T-helper 17 cell (primary cell): ENCODE measurements around the gene TUBGCP3. TPM values are rescaled to one million over a fixed set of nuclear protein-coding genes. Genes with fewer than 3 reads are reported as not detected.
A peak's percentile ranks its signal among the peaks of the same experiment; 100 is the strongest.

Experiments
- ATAC-seq: fragments of 150-1000 bp; cut with Tn5 transposase; 2 replicates; pipeline ENCODE4 v1.10.0; 2021; ENCODE audit warnings: mild to moderate bottlenecking, moderate library complexity
- DNase-seq, 3 donors: peaks; one replicate each; pipeline versions ENCODE4 v3.0.0 to v3.0.0-alpha.2; 2020 to 2021
- H3K9me3 ChIP-seq: one replicate; pipeline ENCODE4 v1.7.0; 2013; ENCODE audit warnings: low read length, mild to moderate bottlenecking; ENCODE audit not compliant: control insufficient read depth, poor library complexity, severe bottlenecking
- H3K27ac Mint-ChIP-seq: one replicate; pipeline ENCODE4 v1.8.0; 2022; ENCODE audit warnings: mild to moderate bottlenecking, moderate library complexity, mixed read lengths
- H3K27me3 Mint-ChIP-seq: one replicate; pipeline ENCODE4 v1.8.0; 2022; ENCODE audit warnings: mixed read lengths
- H3K36me3 Mint-ChIP-seq: one replicate; pipeline ENCODE4 v1.8.0; 2022; ENCODE audit warnings: low read depth, mixed read lengths
- H3K4me1 Mint-ChIP-seq: one replicate; pipeline ENCODE4 v1.8.0; 2022; ENCODE audit warnings: mild to moderate bottlenecking, mixed read lengths
- H3K4me3 Mint-ChIP-seq: one replicate; pipeline ENCODE4 v1.8.0; 2022; ENCODE audit warnings: mild to moderate bottlenecking, moderate library complexity, mixed read lengths
- total RNA-seq, 4 donors: library from RNA in 2 of 4; stranded (reverse) in 2 of 4; gene quantifications; one replicate each; pipeline ENCODE4 v1.2.3 and lab custom pipeline; 2022 to 2026

Gene TUBGCP3
- total RNA-seq, 2 donors from 2014 or later: 34.5 to 35.3 TPM

DNA sequence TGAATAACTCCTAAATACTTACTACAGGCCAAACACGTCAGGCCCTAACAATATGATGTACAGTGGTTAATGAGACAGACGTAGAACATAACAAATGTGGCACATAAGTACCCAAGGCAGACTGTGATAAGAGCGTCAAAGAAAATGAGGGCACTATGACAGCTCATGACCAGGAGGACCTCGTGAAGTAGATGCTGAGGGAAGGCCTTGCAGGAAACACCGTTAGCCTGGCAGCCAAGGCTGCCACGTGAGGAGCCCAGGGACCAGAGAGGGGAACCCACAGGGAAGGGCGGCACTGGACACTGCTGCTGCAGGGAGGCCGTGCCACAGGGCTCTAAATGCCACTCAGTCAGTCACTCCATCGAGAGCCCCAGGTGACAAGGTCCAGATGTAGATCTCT is 5.7 kb downstream of the TUBGCP3 start:
- peaks cover 3% of the 10 kb centered on the region for H3K36me3 Mint-ChIP-seq
- no peaks in the 10 kb centered on the region for H3K27me3 Mint-ChIP-seq
- ATAC-seq (no peak), DNase-seq (no peak)
- H3K4me3 Mint-ChIP-seq: no peak overlapping the region
- no peaks in the 10 kb centered on the region for H3K9me3 ChIP-seq
- peak overlapping the region; percentile 83 for H3K27ac Mint-ChIP-seq
- peaks cover 46% of the 10 kb centered on the region for H3K4me1 Mint-ChIP-seq

DNA sequence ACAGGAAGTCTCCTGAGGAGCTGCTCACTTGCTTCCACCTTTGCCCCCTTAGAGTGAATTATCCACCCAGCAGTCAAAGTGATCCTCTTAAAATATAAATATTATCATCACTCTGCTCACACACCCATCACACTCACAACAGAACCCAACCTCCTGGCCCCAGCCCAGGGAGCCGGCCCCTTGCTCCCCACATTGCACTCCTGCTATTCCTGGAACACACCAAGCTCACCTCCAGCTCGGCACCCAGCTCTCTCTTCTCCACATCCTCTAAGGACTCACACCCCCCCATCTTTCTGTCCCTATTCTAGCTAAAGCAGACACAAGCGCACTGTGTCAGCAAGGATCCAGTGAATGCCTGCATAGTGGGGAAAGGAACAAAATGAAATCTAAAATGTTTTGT is 7.0 kb downstream of the TUBGCP3 start:
- no peak for ATAC-seq
- H3K9me3 ChIP-seq: no peaks in the 10 kb centered on the region
- peaks cover 3% of the 10 kb centered on the region for H3K36me3 Mint-ChIP-seq
- peak overlapping the region; percentile 6 for H3K27ac Mint-ChIP-seq
- H3K4me3 Mint-ChIP-seq: no peak overlapping the region
- DNase-seq: no peak
- no peaks in the 10 kb centered on the region for H3K27me3 Mint-ChIP-seq
- peaks cover 38% of the 10 kb centered on the region for H3K4me1 Mint-ChIP-seq

DNA sequence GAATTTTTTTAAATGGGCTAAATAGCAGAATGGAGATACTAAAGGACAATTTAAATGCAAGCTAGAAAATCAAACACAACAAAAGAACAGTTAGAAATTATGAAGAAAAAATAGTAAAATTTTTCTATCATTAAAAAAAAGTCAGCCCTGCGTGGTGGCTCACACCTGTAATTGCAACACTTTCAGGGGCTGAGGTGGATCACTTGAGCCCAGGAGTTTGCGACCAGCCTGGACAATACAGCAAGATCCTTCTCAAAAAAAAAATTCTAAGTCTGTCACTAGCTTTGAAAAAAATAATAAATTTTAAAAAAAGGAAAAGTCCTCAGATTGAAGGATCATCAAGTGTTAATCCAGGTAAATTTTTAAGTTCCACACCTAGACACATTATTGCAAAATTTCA is 7.7 kb downstream of the TUBGCP3 start:
- DNase-seq: no peak
- Mint-ChIP-seq H3K4me3 (no peak overlapping the region), H3K36me3 (peaks cover 3% of the 10 kb centered on the region), H3K27ac (no peak overlapping the region), H3K4me1 (peaks cover 44% of the 10 kb centered on the region), H3K27me3 (no peaks in the 10 kb centered on the region)
- no peaks in the 10 kb centered on the region for H3K9me3 ChIP-seq
- no peak for ATAC-seq

DNA sequence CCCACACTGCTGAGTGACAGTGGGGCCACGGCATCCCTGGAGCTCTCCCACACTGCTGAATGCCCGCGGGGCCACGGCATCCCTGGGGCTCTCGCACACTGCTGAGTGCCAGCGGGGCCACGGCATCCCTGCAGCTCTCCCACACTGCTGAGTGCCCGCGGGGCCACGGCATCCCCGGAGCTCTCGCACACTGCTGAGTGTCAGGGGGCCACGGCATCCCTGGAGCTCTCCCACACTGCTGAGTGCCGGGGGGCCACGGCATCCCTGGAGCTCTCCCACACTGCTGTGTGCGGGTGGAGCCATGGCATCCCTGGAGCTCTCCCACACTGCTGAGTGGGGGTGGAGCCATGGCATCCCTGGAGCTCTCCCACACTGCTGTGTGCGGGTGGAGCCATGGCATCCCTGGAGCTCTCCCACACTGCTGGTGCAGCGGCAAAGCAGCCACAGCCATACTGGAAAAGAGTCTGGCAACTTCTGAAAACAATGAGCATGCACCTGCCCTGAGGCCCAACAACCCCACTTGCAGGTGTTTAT is 8.6 kb downstream of the TUBGCP3 start:
- H3K36me3 Mint-ChIP-seq: peaks cover 3% of the 10 kb centered on the region
- DNase-seq (no peak), ATAC-seq (no peak)
- H3K4me1 Mint-ChIP-seq: peaks cover 48% of the 10 kb centered on the region
- H3K27me3 Mint-ChIP-seq: no peaks in the 10 kb centered on the region
- H3K4me3 Mint-ChIP-seq: no peak overlapping the region
- no peak overlapping the region for H3K27ac Mint-ChIP-seq
- no peaks in the 10 kb centered on the region for H3K9me3 ChIP-seq

DNA sequence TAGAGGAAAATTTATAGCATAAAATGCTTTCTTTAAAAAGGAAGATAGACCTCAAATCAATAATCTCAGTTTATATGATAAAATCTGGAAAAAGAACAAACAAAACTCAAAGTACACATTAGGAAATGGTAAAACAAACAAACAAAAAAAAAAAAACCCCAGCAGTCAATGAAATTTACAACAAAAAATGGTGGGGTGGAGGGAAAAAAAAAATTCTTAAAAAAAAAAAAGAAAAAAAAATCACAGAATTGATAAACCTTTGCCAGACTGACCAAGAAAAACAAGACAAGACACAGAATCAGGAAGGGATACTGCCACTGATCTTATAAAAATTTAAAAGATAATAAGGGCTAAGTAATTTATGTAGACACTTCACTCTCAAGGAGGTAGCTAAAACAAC is 11.2 kb downstream of the TUBGCP3 start:
- no peaks in the 10 kb centered on the region for H3K9me3 ChIP-seq
- DNase-seq: no peak
- ATAC-seq: no peak
- no peak overlapping the region for H3K4me3 Mint-ChIP-seq
- H3K27me3 Mint-ChIP-seq: no peaks in the 10 kb centered on the region
- H3K4me1 Mint-ChIP-seq: peaks cover 52% of the 10 kb centered on the region
- H3K27ac Mint-ChIP-seq: no peak overlapping the region
- peaks cover 3% of the 10 kb centered on the region for H3K36me3 Mint-ChIP-seq

DNA sequence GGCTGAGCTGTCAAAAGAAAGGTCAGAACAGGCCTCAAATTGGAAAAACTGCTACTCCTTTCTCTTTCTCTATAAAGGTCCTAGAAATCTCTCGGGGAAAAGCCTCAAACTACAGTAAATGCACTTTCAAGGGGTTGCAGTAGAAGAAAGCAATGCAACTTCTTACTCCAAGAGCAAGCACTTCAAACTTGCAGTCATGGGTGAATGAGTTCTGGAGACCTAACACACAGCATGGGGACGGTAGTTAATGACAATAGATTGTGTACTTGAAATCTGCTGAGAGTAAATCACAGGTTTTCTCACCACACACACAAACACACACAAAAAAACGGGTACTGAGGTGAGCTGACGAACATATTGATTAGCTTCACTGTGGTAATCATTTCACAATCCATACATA is 11.8 kb downstream of the TUBGCP3 start:
- Mint-ChIP-seq H3K27ac (no peak overlapping the region), H3K36me3 (peaks cover 3% of the 10 kb centered on the region), H3K4me1 (peaks cover 51% of the 10 kb centered on the region), H3K27me3 (no peaks in the 10 kb centered on the region), H3K4me3 (no peak overlapping the region)
- DNase-seq: no peak
- ATAC-seq: no peak
- H3K9me3 ChIP-seq: no peaks in the 10 kb centered on the region

DNA sequence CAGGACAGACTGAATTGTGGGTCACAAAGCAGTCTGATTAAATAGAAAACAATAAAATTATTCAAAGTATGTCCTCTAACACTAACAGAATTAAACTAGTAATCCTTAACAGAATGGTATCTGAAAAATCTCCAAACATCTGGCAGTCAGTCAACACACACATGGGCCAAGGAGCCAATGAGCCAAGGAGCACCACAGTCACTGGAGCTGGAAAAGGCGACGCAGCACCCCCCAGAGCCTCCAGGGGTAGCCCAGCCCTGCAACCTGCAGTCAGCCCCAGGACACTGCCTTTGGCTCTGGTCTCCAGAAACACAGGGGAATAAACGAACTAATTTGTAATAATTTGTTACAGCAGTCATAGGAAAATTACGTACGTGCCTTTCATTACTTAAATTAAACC is 12.3 kb downstream of the TUBGCP3 start:
- Mint-ChIP-seq H3K36me3 (peaks cover 3% of the 10 kb centered on the region), H3K4me1 (peaks cover 52% of the 10 kb centered on the region), H3K27ac (no peak overlapping the region), H3K4me3 (no peak overlapping the region), H3K27me3 (no peaks in the 10 kb centered on the region)
- H3K9me3 ChIP-seq: no peaks in the 10 kb centered on the region
- no peak for DNase-seq
- no peak for ATAC-seq

DNA sequence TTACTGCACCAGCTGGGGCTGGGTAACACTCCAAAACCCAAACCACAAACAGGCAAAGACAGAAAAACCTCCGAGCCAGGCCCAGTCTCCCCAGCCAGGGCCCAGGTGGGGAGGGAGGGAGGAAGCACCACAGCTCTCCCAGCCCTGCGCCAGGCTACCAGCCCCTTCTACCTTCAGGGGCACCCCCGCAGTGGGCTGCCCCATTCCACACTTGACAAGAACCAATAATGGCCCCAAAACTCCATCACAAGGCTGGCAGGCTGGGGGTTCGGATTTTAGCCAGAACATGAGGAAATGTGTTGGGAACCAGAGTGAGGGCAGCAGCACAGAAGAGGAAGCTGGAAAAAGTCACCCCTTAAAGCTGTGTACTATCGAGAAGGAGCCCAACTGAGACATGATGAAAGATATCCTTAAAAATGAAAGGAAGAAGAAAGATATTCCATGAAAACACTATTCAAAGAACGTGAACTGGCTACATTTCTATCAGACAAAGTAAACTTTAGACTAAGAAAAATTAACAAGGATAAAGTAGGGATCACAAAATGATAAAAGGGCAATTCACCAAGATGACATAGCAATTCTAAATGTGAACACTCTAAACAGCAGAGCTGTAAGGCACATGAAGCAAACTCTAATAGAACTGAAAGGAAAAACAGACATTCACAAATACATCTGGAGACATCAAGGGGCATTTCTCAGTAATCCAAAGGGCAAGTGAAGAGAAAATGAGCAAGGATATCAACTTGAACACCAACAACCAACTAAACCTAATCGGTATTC is 12.9 kb downstream of the TUBGCP3 start:
- H3K4me3 Mint-ChIP-seq: peak overlapping the region; percentile 33
- no peak for DNase-seq
- no peaks in the 10 kb centered on the region for H3K9me3 ChIP-seq
- H3K27ac Mint-ChIP-seq: peak overlapping the region; percentile 67
- peaks cover 50% of the 10 kb centered on the region for H3K4me1 Mint-ChIP-seq
- H3K27me3 Mint-ChIP-seq: no peaks in the 10 kb centered on the region
- no peak for ATAC-seq
- peaks cover 3% of the 10 kb centered on the region for H3K36me3 Mint-ChIP-seq

DNA sequence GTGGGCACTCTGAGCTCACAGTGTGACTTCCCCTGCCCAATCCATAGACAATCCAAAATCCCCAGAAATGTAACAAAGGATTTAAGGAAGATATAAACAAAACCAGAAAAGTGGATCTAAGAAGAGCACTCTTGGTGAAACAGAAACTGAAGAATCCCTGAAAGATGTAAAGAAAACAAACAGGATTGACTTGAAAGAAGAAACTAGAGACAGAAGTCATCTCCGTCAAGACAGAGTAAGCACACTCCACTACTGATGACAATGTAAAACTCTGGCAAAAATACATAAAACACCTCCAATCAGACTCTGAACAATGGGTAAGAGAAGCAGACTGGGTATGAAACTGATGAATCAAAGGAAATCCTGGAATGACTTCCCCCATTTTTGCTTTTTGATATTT is 13.5 kb downstream of the TUBGCP3 start:
- no peaks in the 10 kb centered on the region for H3K9me3 ChIP-seq
- Mint-ChIP-seq H3K4me3 (no peak overlapping the region), H3K4me1 (peaks cover 50% of the 10 kb centered on the region), H3K27me3 (no peaks in the 10 kb centered on the region), H3K36me3 (peaks cover 5% of the 10 kb centered on the region), H3K27ac (peak overlapping the region; percentile 67)
- ATAC-seq (no peak), DNase-seq (no peak)

DNA sequence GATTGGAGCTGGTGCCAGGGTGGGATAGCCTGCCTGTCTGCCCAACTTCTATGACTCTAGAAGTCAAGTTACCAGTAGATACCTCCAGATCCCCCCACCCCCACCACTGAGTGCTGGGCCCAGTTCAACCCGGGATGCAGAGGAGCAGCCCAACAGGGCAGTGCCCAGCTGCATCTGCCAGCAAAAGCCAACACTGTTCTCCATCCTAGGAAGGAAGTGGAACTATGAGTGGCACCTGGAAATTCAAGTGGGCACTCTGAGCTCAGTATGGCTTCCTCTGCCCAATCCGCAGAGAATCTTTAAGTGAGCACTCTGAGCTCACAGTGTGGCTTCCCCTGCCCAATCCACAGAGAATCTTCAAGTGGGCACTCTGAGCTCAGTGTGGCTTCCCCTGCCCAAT is 14.2 kb downstream of the TUBGCP3 start:
- peak overlapping the region; percentile 67 for H3K27ac Mint-ChIP-seq
- H3K4me1 Mint-ChIP-seq: peaks cover 51% of the 10 kb centered on the region
- no peak overlapping the region for H3K4me3 Mint-ChIP-seq
- no peaks in the 10 kb centered on the region for H3K9me3 ChIP-seq
- H3K36me3 Mint-ChIP-seq: peaks cover 6% of the 10 kb centered on the region
- DNase-seq (no peak), ATAC-seq (no peak)
- H3K27me3 Mint-ChIP-seq: no peaks in the 10 kb centered on the region

DNA sequence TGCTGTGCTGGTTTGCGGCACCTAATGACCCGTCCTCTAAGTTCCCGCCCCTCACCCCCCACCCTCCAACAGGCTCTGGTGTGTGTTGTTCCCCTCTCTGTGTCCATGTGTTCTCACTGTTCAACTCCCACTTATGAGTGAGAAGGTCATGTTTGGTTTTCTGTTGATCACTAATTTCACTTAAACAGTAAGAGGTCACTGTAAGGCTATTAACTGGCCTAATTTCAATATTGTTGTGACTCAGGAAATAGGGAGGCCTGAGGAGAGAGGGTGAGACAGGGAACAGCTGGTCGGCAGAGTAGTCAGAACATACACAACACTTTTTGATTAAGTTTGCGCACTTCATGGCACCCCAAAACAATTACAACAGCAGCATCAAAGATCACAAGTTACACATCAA is 15.6 kb downstream of the TUBGCP3 start:
- peaks cover 49% of the 10 kb centered on the region for H3K4me1 Mint-ChIP-seq
- H3K27me3 Mint-ChIP-seq: no peaks in the 10 kb centered on the region
- H3K27ac Mint-ChIP-seq: peak overlapping the region; percentile 67
- H3K36me3 Mint-ChIP-seq: peaks cover 4% of the 10 kb centered on the region
- no peak for DNase-seq
- ATAC-seq: no peak
- H3K4me3 Mint-ChIP-seq: peak overlapping the region; percentile 12
- H3K9me3 ChIP-seq: no peaks in the 10 kb centered on the region

DNA sequence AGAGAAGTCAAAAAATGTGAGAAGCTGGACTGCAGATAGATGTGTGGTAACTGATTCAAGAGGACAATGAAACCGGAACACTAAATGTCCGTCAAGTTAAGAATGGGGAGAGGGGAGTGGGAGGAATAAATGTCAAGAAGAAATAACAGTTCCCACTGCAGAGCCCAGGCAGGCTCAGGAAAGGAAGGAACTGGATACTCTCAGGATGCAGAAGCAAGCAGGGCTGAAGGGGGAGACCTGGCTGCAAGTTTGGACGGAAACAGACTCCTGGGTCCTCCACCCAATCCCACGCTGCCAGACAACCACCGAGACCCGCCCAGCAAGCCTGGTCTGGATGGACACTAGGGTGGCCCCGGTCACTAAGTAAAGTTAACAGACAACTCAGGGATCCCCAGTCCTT is 18.1 kb downstream of the TUBGCP3 start:
- H3K4me3 Mint-ChIP-seq: no peak overlapping the region
- ATAC-seq: no peak
- no peak overlapping the region for H3K27ac Mint-ChIP-seq
- no peaks in the 10 kb centered on the region for H3K27me3 Mint-ChIP-seq
- no peak for DNase-seq
- no peaks in the 10 kb centered on the region for H3K9me3 ChIP-seq
- H3K4me1 Mint-ChIP-seq: peaks cover 40% of the 10 kb centered on the region
- peaks cover 4% of the 10 kb centered on the region for H3K36me3 Mint-ChIP-seq

DNA sequence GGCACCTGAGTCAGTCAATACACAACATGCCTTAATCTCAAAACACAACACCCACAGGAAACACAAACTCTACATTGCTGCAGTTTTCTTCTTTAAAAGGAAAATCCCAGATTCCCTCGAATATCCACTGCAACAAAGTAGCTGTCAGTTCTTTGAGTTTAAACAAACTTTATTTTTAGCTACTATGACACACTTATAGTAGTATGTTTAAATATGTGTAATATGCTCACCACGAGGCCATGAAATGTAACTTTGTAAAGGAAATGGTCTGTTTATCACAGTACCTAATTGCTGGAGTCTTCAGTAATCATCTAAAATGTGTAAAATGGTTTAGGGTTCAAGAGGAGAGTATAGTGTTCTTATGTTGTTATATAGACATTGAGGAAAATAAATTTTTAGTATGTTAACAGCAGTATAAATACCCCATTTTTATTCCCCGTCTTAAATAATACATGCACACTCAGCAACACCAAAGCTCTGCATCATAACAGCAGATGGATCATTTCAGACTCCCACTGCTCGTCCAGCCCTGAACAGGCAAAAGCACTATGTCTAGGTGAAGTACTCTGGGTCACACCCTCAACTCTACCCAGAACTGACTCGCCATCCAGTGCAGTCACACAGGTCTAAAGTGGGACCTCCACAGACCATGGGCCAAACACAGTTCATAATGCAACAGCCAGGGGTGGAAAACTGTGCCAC is 20.6 kb downstream of the TUBGCP3 start:
- Mint-ChIP-seq H3K36me3 (peaks cover 7% of the 10 kb centered on the region), H3K27me3 (no peaks in the 10 kb centered on the region), H3K27ac (no peak overlapping the region), H3K4me3 (no peak overlapping the region), H3K4me1 (peaks cover 27% of the 10 kb centered on the region)
- no peaks in the 10 kb centered on the region for H3K9me3 ChIP-seq
- ATAC-seq (no peak), DNase-seq (no peak)
